Neural progenitor cell (in vitro differentiated cells): ENCODE data around the gene ADAMTS5.

Source experiments
- EZH2 ChIP-seq: fragments of 200-600 bp; sonication (generic); IDR thresholded peaks from 2 replicates; pipeline ENCODE4 v1.6.1; 2017; ENCODE audit warnings: antibody characterized with exemption, mild to moderate bottlenecking, moderate library complexity
- TF ChIP-seq, protein P1 (sequence below): fragments of 200-600 bp; sonication (generic); IDR thresholded peaks from 2 replicates; pipeline ENCODE4 v1.5.1; 2017; ENCODE audit warnings: antibody characterized with exemption, mild to moderate bottlenecking

DNA sequence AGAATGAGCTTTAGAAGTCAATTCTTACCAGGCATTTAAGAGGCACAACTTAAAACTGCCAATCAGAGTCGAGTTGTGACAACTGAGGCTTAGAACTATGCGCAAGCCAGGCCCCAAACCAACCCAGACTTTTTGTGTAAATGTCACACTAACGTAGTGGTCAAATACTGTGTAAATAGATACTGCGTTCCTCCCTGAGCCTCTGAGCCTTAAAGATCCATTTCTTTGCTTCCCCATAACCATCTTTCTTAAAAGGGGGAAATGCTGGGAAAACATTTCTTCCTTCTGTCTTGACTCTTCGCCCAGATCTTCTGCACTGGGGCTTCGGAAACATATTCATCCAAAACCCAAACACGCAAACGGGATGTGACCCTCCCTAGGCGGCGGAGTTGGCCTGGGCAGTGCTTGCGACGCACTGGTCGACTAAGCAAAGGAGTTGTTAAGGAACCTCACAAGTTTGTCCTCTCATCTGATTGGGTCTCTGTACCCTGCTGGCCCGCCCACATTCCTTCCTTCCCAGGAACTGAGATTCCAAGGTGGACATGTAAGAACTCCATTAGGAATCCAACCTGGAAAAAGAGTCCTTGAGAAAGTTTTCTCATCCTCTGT is 2.6 kb downstream of the ADAMTS5 start:
- TF ChIP-seq, protein P1, sequence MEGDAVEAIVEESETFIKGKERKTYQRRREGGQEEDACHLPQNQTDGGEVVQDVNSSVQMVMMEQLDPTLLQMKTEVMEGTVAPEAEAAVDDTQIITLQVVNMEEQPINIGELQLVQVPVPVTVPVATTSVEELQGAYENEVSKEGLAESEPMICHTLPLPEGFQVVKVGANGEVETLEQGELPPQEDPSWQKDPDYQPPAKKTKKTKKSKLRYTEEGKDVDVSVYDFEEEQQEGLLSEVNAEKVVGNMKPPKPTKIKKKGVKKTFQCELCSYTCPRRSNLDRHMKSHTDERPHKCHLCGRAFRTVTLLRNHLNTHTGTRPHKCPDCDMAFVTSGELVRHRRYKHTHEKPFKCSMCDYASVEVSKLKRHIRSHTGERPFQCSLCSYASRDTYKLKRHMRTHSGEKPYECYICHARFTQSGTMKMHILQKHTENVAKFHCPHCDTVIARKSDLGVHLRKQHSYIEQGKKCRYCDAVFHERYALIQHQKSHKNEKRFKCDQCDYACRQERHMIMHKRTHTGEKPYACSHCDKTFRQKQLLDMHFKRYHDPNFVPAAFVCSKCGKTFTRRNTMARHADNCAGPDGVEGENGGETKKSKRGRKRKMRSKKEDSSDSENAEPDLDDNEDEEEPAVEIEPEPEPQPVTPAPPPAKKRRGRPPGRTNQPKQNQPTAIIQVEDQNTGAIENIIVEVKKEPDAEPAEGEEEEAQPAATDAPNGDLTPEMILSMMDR = no peak
- TF ChIP-seq EZH2 = no peak
